ENCODE data around the gene PCNT.

Gene PCNT

DNA sequence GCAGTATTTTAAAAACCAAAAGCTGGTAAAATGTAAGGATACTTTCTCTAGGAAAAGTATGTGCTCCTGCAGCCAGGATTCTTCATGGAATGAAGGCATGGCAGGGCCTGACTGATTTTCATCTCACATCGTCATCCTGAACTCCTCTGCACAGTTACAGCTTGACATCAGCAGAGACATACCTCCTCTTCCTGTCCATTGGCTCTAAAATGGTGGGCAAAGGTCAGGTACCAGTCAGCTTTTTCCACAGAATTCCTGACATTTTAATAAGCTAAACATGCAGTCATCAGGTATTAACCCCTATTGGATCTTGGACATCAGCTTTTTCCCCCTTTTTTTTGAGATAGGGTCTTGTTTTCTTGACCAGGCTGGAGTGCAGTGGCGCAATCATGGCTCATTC lies 5.8 kb downstream of the PCNT start:
- no peak for DNase-seq (ENCODE audit: low spot score)

DNA sequence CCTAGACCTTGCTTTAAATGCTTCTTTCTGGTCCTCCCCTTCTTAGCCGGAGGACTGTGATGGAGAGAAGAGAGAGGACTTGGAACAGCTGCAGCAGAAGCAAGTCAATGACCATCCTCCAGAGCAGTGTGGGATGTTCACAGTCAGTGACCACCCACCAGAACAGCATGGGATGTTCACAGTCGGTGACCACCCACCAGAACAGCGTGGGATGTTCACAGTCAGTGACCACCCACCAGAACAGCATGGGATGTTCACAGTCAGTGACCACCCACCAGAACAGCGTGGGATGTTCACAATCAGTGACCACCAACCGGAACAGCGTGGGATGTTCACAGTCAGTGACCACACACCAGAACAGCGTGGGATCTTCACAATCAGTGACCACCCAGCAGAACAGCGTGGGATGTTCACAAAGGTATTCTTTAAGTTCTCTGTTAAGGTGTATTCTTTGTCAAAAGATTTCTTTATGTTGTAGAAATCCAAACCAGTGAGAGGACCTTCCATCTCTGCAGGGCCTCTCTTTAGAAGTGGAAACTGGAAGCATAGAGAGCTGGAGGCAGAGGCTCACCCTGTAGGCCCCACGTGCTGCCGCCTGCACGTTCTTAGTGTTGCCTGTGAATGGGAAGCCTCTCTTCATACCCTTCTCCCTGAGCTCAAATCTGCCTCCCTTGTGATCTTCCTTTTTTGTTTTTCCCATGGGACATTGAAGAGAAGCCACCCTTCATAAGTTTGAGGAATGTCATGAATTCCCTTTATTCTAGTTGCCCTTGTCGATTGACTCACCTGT lies 10.6 kb downstream of the PCNT start:
- no peak for DNase-seq (ENCODE audit: low spot score)

DNA sequence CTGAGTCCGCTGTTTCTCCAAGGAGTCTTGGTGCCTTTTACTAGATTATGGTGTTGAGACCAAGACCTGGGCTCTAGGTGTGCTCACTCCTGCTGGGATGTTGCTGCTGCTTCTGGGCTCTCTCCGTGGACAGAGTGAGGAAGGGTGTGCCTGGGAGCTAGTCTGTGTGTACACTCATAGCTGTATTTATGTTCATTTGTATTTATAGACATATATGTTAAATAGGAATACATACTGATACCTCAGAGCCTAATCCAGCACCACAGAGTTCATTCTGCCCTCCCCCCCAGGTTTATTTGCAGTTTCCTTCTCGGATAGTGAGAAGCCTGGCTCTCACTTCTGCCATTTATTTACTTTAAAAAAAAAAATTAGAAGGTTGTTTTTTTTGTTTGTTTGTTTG lies 12.6 kb downstream of the PCNT start:
- DNase-seq (ENCODE audit: low spot score): no peak

DNA sequence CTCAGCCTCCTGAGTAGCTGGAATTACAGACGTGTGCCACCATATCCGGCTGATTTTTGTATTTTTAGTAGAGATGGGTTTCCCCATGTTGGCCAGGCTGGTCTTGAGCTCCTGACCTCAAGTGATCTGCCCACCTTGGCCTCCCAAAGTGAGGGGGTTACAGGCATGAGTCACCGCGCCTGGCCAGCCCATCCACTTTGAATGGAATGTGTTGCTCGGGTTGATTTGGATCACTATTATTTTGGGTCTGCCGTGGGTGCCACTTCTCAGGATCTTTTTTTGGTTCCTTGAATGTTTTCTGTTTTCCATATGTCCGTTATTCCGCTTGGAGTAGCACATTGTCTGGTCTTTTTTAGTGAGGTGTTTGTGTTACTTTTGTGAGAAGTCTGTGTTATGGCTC lies 17.0 kb downstream of the PCNT start:
- no peak for DNase-seq (ENCODE audit: low spot score)

DNA sequence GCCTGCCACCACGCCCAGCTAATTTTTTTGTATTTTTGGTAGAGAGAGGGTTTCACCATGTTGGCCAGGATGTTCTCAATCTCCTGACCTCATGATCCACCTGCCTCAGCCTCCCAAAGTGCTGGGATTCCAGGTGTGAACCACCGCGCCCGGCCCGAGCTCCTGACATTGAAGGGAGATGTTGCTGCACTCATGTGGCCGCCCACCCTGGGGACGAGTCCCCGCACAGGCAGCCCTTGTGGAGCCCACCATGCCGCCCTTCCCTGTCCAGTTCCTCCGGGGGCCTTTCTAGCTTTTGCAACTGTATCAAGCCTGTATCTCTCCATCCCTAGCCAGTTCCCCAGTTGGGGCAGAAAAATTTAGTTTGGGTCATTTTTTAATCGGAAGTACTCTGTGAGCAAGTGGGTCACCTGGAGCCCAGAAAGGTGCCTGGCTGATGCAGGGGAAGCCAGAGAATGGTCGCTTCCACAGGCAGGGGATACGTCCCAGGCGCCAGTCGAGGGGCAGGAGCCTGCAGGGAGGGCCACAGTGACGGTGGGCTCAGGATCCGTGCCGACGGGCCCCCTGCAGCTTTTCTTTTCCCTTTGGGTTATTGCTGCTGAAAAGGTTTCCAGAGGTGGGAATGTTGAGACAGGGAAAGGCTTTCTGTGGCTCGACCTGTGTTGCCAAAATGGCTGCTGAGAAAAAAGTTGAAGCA lies 20.4 kb downstream of the PCNT start:
- DNase-seq (ENCODE audit: low spot score): no peak

DNA sequence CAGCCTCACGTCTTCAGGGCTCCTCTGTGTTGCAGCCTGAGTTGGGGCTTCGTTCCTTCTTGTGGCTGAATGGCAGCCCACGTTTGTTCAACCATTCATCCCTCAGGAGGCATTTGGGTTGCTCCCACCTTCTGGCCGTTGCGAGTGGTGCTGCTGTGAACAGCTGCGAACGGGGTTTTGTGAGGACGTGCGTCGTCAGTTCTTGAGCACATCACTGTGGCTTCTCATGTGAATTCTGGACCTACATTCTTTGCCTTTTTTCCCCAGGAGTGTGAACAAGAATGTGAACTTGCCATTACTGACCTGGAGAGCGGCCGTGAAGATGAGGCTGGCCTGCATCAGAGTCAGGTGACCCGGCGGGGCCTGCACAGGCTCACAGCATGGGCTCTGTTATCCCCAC lies 21.9 kb downstream of the PCNT start:
- DNase-seq (ENCODE audit: low spot score): no peak

DNA sequence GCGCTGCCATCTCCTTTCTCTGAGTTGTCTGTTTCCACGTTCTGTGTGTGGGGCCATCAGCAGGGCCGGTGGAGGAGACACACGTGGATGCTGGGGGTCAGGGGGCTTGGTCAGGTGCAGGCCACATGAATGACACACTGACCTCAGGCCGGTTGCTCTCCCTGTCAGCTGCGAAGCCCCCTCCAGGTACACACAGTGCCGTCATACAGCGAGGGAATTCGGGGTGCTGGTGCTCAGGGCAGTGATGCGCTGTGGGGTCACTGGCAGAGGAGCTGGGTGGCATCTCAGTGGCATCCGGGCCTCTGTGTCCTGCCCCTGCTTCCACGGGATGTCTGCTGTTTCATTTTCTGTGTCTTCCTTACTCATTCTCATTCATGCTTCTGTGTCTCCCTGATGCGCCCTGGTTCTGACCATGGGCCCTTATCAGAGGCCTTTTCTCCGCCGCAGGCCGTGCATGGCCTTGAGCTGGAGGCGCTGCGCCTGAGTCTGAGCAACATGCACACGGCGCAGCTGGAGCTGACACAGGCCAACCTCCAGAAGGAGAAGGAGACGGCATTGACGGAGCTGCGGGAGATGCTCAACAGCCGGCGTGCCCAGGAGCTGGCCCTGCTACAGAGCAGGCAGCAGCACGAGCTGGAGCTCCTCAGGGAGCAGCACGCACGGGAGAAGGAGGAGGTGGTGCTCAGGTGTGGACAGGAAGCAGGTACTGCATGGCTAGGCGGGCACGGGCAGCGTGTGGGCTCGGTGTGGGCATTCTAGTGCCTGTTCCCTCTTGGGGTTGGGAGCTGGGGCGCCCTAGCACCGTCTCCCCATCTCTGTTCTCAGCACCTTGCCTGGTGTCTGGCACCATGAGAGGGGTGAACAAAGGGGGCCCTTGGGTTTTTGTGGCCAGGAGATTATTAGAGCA lies 22.6 kb downstream of the PCNT start:
- no peak for DNase-seq (ENCODE audit: low spot score)

DNA sequence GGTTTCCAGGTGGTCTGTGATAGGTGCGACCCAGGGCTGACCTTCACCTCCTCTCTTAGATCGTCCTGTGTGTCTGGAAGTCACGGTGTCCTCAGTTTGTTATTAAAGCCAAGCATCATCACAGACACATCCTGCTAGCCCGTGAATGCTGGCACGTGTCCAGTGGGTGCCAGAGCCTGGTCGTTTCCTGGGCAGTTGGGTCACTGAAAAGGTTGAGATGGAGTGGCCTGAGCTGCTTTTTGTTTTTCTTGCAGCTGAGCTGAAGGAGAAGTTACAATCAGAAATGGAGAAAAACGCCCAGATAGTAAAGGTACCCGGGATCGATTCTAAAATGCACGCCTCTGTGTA lies 23.2 kb downstream of the PCNT start:
- DNase-seq (ENCODE audit: low spot score): no peak

DNA sequence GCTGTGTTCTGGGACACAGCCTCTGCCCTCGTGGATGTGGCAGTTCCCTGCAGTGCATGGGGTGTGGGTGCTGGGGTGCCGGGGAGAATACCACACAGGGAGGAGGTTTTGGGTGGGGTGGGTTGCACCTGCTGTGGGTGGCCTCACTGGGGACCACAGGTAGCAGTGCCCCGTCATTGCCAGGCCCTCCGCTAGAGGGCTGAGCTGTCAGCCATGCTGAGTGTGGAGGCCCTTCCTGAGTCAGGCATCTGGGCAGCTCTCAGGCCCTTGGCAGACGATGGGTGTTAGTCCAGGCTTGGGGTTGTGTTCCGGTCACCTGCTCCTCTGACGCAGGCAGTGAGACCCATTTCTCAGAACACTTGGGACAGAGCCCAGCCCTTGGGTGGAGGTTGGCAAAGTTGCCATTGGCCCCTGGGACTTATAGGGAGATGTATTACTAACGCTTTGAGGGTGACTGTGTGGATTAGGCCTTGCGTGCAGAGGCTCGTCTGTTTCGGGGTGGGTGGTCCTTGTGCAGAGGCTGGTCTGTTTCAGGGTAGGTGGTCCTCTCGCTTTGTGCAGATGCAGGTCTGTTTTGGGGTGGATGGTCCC lies 23.9 kb downstream of the PCNT start:
- no peak for DNase-seq (ENCODE audit: low spot score)

DNA sequence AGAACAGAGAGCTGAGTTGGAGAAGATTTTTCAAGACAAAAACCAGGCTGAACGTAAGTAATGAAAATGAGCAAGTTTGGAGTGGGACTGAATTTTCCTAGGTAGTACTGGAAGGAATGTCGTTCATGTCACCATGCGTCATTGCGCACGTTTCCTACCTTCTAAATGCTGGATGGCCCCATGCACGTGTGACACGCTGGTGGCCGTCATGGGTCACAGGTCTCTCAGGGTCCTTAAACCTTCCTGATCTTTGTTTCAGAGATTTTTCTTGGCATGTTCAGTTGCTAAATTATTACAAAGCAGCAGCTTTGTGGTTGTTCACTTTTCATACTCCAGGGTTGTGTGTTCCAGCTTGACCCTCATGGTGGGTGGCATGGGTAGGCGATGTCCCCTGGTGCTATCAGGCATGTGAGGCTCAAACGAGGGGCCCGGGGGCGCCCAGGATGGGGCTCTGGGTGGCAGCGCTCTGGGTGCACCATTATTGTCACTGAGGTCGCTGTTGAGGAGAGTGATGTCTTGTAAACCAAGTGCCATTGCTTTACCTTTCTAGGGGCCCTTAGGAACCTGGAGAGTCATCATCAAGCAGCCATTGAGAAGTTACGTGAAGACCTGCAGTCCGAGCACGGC lies 25.3 kb downstream of the PCNT start:
- DNase-seq (ENCODE audit: low spot score): no peak

DNA sequence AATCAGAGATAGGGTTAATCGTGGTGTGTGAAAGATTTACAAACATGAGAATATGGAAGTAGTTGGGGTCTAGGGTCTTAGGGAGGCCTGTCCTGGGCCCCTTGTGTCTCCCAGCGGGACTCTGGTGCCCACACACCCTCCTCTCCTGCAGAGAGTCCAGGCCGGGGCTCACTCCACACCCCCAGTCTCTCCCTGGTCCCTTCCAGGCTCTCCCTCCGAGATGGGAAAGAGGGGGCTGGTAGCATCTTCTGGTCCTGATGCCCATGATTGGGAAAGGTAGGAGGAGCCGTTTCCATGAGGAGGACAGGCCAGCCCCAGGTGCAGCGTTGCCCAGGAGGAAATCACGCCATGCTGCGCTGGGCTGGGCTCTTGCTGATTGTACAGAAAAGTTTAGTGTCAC lies 26.6 kb downstream of the PCNT start:
- no peak for DNase-seq (ENCODE audit: low spot score)

DNA sequence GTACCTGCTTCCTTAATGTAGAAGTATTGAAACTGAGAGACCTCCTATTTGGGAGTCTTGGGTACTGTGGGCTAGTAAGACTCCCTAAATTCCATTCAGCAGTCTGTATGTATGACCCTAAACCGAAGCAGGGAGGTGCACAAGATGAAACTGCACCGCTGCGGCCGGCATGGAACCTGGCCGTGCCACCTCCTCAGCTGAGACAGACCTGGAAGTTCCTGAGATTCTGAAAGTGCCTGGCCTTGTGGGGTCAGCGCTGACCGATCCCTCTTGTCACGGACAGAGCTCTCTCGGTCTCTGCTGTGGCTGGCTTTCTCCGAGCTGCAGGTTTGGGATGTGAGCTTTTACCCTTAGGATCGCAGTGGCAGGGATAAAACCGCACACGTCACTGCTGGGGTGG lies 27.0 kb downstream of the PCNT start:
- no peak for DNase-seq (ENCODE audit: low spot score)

DNA sequence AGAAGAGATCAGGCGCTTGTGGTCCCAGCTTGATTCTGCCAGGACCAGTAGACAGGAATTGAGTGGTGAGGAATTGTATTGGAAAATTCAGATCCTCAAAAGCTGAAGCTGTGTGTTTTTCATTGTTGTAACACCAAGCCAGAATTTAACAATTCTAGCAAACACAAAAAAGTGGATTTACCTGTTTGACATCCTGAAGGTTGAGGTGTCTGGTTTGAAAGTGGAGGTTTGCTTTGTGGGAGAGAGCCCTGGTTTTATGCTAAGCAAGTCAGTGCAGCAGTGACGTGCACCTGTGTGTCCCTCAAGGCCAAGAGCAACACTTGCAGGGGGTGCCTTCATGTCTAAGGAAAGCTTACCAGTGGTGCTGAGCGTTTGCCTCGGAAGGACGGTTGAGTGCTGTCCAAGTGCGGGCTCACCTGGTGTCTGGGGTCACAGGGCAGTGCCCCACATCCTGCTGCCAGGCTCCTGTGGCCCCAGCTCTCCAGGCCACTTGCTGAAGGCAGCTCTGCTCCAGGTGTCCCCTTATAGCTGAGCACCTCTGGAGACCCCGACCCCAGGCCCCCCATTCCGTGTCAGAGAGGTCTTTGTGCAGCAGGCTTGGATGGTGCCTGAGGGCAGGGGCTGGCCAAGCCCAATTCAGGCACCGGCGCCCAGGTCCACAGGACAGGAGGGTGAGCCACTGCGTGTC lies 27.7 kb downstream of the PCNT start:
- DNase-seq (ENCODE audit: low spot score): no peak

DNA sequence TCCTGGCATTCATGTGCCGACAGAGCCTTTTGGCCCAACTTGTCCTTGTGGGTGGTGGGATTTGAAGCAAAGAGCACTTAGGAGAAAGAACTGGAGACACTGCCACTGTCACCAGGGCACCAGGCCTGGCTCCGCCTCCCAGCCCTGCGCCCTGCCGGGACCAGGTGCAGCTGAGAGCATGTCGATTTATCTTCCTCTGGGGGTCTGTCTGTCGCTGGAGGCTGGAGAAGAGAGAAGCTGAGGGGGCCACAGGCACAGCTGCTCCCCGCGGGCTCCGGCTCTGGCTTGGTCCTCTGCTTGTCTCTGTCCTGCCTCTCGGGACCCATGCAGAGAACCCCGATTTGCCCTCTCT lies 28.2 kb downstream of the PCNT start:
- DNase-seq (ENCODE audit: low spot score): no peak

DNA sequence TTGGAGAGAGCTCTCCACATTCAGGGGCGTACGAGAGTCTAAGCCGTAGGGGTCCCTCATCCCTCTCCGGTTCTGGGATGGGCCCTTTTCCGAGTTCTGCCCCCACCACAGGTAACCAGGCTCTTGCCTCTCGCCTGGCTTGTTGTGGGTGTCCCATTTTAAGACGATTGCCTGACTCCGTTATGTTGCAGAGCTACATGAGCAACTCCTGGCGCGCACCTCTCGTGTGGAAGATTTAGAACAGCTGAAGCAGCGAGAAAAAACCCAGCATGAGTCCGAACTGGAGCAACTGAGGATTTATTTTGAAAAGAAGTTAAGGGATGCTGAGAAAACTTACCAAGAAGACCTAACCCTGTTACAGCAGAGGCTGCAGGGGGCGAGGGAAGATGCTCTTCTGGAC lies 29.0 kb downstream of the PCNT start:
- DNase-seq (ENCODE audit: low spot score): no peak

DNA sequence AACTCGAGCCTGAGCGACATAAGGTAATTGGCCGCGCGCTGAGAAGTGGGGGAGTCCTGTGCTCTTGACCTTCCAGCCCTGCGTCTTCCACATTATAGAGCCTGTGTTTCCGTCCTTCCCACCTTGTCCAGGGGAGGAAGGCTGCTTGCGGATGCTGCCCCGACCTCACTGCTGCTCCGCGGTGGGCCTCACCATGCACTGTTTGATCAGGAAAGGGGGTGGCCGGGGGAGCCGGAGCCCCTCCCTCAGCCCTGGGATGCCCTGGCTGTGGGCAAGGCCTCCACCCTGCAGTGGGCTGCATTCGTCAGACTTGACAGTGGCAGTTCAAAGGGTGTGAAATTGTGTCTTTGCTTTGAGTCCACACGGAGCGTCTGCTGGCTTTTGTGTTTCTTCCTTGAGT lies 30.1 kb downstream of the PCNT start:
- no peak for DNase-seq (ENCODE audit: low spot score)

DNA sequence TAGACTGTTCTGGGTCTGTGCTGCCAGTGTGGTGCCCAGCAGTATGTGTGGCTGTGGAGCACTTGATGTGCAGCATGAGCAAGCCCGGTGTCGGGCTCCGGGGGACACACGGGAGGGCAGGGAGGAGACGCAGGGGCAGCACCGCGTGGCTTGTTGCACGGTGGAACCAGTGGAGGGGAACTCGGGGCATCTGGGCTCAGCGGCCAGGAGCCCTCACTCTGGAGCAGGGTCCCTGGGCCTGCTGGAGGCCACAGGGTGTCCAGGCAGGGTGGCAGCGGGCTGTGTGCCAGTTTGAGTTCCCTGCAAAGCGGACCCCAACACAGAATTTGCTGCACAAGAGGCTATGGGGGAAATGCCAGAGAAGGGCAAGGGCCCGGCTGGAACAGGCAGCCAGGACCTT lies 30.6 kb downstream of the PCNT start:
- DNase-seq (ENCODE audit: low spot score): no peak

DNA sequence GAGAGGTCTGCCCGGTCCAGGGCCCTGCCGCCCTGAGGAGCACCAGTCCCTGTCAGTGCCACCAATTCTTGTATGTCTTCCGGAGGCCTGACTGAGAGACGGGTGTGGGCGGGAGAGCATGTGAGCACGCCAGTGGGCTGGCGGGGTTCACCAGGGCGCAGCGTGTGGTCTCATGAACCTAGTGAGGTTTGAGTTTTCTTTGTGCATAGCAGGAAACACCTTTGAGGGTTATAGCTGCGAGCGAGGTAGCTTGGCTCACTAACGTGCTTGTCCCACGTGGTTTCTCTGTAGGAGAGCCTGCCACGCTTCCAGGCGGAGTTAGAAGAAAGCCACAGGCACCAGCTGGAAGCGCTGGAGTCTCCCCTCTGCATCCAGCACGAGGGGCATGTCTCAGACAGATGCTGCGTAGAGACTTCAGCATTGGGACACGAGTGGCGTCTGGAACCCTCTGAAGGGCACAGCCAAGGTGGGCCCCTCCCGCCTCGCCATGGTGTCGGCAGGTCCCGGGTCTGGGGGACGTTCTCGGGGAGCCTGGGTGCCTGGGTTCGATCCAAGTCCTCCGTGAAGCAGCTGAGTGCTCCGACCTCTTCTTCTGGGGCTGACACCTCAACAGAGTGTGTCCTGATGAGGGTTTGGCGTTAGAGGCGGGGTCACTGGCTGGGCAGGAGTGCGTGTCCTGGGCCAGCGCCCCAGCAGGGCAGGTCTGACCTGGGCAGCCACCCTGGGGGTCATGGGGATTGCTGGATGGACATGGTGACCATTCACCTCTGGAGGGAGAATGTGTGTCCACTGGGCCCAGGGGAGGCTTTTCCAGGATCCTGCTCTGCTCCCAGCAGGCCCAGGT lies 31.4 kb downstream of the PCNT start:
- no peak for DNase-seq (ENCODE audit: low spot score)

DNA sequence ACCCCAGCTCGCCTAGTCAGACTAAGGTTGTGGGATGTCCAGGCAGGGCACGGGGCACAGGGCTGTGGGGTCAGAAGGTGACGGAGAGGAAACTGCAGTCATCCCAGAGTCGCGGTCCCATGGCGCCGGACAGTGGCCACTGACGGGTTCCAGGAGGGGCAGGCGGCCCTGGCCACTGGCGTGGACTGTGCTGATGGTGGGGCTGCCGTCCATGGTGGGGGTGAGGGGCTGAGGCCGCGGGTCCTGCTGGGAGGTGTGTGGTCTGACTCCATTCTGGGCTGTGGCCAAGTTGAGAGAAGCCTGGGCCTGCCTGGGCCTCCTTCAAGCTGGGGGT lies 32.0 kb downstream of the PCNT start:
- DNase-seq (ENCODE audit: low spot score): no peak

Data from SK-N-DZ (cell line).